NCI-H1105 treated with DMSO at 0.1 percent for 48 hours (cell line): ENCODE measurements around the gene IFNA5.

Experiments used
- DNase-seq: peaks from one replicate; lab custom pipeline; 2025; lab: John Stamatoyannopoulos, UW

IFNA5 gene

GRCh38 chr9:21294364-21294774 lies 10.7 kb downstream of the IFNA5 start:
- DNase-seq, result no peak

GRCh38 chr9:21289848-21290247 lies 15.3 kb downstream of the IFNA5 start:
- no peak for DNase-seq

- DNase-seq, result no peak
Measured at GRCh38 chr9:21287280-21287679, 17.8 kb downstream of the IFNA5 start.

GRCh38 chr9:21286659-21287058 lies 18.5 kb downstream of the IFNA5 start:
- DNase-seq, result no peak

GRCh38 chr9:21286099-21286498 lies 19.0 kb downstream of the IFNA5 start:
- no peak for DNase-seq

GRCh38 chr9:21281275-21281674 lies 23.8 kb downstream of the IFNA5 start:
- DNase-seq, result no peak

GRCh38 chr9:21268347-21268657 lies 36.8 kb downstream of the IFNA5 start:
- DNase-seq, result no peak

GRCh38 chr9:21267485-21268346 lies 37.4 kb downstream of the IFNA5 start:
- DNase-seq, result no peak

- no peak for DNase-seq
Measured at GRCh38 chr9:21266733-21267484, 38.2 kb downstream of the IFNA5 start.

- no peak for DNase-seq
Measured at GRCh38 chr9:21265421-21266189, 39.5 kb downstream of the IFNA5 start.

GRCh38 chr9:21255538-21256212 lies 49.4 kb downstream of the IFNA5 start:
- no peak for DNase-seq
